ENCODE results near the gene ABCA9.
"Not testable (repeated sequence)": the region's sequence is repeated elsewhere in the genome, so short reads cannot be mapped to it uniquely, and the experiment has no call there.

Gene ABCA9

GRCh38 chr17:69082696-69083095 lies 22.0 kb upstream of the ABCA9 start:
- no peak for TF ChIP-seq CTCF (IDR thresholded peaks at IDR 0.05; ENCODE audit: low read depth, low read length)
- no peaks in the 10 kb centered on the region for H3K36me3 ChIP-seq
- H3K27me3 ChIP-seq (ENCODE audit: insufficient read depth, low read depth, severe bottlenecking) = no peaks in the 10 kb centered on the region
- no peak overlapping the region for H3K27ac ChIP-seq
- DNase-seq = no peak
- peaks cover 4% of the 10 kb centered on the region for H3K9me3 ChIP-seq (ENCODE audit: severe bottlenecking)
- H3K4me3 ChIP-seq (ENCODE audit: low read depth, low read length) = no peak overlapping the region

DNA sequence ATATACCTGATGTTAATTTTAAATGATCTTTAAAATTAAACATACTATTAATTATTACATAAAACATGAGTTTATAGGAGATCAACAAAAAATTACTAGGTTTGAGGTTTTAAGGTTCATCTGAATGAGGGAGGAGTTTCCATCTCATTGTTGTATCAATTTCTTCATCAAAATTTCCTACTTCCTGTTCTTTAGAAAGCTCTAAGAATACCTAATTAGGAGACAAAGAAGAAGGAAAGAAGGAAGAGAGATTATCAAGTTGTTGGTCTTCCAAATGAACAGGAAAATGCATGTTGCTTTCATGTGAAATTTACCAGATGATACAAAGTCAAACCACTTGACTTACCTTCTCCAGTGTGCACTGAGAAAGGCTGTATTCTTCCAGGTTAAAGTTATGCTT lies 18.1 kb upstream of the ABCA9 start:
- Histone ChIP-seq H3K27me3 (ENCODE audit: insufficient read depth, low read depth, severe bottlenecking) (no peaks in the 10 kb centered on the region), H3K4me3 (ENCODE audit: low read depth, low read length) (no peak overlapping the region), H3K9me3 (ENCODE audit: severe bottlenecking) (peaks cover 4% of the 10 kb centered on the region), H3K27ac (no peak overlapping the region), H3K36me3 (no peaks in the 10 kb centered on the region)
- TF ChIP-seq CTCF (IDR thresholded peaks at IDR 0.05; ENCODE audit: low read depth, low read length) = no peak
- DNase-seq = no peak

DNA sequence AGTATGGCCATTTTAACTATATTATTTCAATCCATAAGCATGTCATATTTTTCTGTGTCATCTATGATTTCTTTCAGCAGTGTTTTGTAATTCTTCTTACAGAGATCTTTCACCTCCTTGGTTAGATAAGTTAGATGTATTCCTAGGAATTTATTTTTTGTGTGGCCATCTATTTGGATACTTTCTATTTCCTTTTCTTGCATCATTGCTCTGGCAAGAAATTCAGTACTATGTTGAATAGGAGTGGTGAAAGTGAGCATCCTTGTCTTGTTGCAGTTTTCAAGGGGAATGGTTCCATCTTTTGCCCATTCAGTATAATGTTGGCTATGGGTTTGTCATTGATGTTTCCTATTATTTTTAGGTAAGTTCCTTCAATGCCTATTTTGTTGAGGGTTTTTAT lies 15.1 kb upstream of the ABCA9 start:
- no peak for DNase-seq
- no peak for TF ChIP-seq CTCF (IDR thresholded peaks at IDR 0.05; ENCODE audit: low read depth, low read length)
- H3K4me3 ChIP-seq (ENCODE audit: low read depth, low read length) = no peak overlapping the region
- no peaks in the 10 kb centered on the region for H3K27me3 ChIP-seq (ENCODE audit: insufficient read depth, low read depth, severe bottlenecking)
- no peaks in the 10 kb centered on the region for H3K36me3 ChIP-seq
- H3K9me3 ChIP-seq (ENCODE audit: severe bottlenecking) = no peaks in the 10 kb centered on the region
- H3K27ac ChIP-seq = no peak overlapping the region

DNA sequence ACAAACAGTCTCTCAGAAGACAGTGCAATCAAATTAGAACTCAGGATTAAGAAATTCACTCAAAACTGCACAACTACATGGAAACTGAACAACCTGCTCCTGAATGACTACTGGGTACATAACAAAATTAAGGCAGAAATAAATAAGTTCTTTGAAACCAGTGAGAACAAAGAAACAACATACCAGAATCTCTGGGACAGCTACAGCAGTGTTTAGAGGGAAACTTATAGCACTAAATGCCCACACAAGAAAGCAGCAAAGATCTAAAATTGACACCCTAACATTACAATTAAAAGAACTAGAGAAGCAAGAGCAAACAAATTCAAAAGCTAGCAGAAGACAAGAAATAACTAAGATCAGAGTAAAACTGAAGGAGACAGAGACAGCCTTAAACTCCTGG lies 12.7 kb upstream of the ABCA9 start:
- H3K36me3 ChIP-seq = not testable (repeated sequence)

DNA sequence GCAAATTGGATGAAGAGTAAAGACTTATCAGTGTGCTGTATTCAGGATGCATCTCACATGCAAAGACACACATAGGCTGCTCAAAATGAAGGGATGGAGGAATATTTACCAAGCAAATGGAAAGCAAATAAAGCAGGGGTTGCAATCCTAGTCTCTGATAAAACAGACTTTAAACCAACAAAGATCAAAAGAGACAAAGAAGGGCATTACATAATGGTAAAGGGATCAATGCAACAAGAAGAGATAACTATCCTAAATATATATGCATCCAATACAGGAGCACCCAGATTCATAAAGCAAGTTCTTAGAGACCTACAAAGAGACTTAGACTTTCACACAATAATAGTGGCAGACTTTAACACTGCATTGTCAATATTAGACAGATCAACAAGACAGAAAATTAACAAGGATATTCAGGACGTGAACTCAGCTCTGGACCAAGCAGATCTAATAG lies 12.1 kb upstream of the ABCA9 start:
- H3K9me3 ChIP-seq (ENCODE audit: severe bottlenecking); H3K27me3 ChIP-seq (ENCODE audit: insufficient read depth, low read depth, severe bottlenecking); H3K36me3 ChIP-seq; H3K27ac ChIP-seq; DNase-seq; H3K4me3 ChIP-seq (ENCODE audit: low read depth, low read length): not testable (repeated sequence)

More for the DNA sequence above, 12.7 kb upstream of the ABCA9 start:
- H3K27me3 ChIP-seq (ENCODE audit: insufficient read depth, low read depth, severe bottlenecking); H3K9me3 ChIP-seq (ENCODE audit: severe bottlenecking); H3K27ac ChIP-seq; DNase-seq; H3K4me3 ChIP-seq (ENCODE audit: low read depth, low read length): not testable (repeated sequence)

- H3K27me3 ChIP-seq (ENCODE audit: insufficient read depth, low read depth, severe bottlenecking); H3K36me3 ChIP-seq; H3K9me3 ChIP-seq (ENCODE audit: severe bottlenecking); DNase-seq; H3K4me3 ChIP-seq (ENCODE audit: low read depth, low read length); H3K27ac ChIP-seq: not testable (repeated sequence)
Measured at GRCh38 chr17:69071233-69071586, 10.5 kb upstream of the ABCA9 start.

DNA sequence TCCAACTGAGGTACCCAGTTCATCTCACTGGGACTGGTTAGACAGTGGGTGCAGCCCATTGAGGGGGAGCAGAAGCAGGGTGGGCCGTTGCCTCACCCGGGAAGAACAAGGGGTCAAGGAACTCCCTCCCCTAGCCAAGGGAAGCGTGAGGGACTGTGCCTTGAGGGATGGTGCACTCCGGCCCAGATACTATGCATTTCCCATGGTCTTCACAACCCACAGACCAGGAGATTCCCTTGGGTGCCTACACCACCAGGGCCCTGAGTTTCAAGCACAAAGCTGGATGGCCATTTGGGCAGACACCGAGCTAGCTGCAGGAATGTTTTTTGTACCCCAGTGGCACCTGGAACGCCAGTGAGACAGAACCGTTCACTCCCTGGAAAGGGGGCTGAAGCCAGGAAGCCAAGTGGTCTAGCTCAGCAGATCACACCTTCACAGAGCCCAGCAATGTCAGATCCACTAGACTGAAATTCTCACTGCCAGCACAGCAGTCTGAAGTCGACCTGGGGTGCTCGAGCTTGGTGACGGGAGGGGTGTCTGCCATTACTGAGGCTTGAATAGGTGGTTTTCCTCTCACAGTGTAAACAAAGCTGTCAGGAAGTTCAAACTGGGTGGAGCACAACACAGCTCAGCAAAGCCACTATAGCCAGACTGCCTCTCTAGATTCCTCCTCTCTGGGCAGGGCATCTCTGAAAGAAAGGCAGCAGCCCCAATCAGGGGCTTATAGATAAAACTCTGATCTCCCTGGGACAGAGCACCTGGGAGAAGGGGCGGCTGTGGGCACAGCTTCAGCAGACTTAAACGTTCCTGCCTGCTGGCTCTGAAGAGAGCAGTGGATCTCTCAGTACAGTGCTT lies 9.9 kb upstream of the ABCA9 start:
- H3K27me3 ChIP-seq (ENCODE audit: insufficient read depth, low read depth, severe bottlenecking); H3K4me3 ChIP-seq (ENCODE audit: low read depth, low read length); H3K36me3 ChIP-seq; H3K9me3 ChIP-seq (ENCODE audit: severe bottlenecking); DNase-seq; H3K27ac ChIP-seq: not testable (repeated sequence)

DNA sequence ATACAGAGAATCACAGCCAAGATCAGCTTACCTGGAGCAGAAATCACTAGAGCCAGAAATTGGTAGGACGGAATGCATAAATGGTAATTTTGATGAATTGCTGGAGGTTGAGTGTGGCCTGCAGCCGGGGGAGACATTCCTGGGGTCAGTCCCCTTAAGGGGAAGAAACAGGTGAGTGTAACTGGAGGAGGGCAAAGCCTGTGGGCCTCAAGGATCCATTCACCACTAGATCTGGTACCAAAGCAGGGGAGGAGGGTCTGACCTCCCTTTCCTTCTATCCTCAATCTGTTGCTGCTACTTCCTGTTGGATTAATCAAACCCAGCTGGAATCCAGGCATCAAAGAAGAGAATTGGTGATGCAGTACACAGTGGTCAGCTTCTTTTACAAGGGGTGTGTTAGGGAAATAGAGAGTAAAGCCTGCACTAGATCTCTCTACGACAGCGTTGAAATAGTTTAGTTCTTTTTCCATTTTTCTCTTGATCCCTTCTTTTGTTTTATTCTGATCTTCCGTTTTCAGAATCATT lies 8.6 kb upstream of the ABCA9 start:
- DNase-seq = no peak

More for the DNA sequence above, 8.6 kb upstream of the ABCA9 start:
- no peaks in the 10 kb centered on the region for H3K27me3 ChIP-seq (ENCODE audit: insufficient read depth, low read depth, severe bottlenecking)
- no peak overlapping the region for H3K27ac ChIP-seq
- TF ChIP-seq CTCF (IDR thresholded peaks at IDR 0.05; ENCODE audit: low read depth, low read length) = no peak
- H3K36me3 ChIP-seq = no peaks in the 10 kb centered on the region
- no peaks in the 10 kb centered on the region for H3K9me3 ChIP-seq (ENCODE audit: severe bottlenecking)
- no peak overlapping the region for H3K4me3 ChIP-seq (ENCODE audit: low read depth, low read length)
